A204.1 (cell line): ENCODE data around the gene BRPF3.

Experiments used
- FAIRE-seq: peaks from 2 replicates; lab custom pipeline; 2012; peaks lifted over from hg19 to GRCh38; lab: Jason Lieb, UNC

The BRPF3 gene

GRCh38 chr6:36196113-36196879, at the start of gene BRPF3:
Gene BRPF3, plus strand, starts transcription at chr6:36196744. Its CDS starts 3,579 bp downstream, at chr6:36200323.
- no peak for FAIRE-seq

DNA sequence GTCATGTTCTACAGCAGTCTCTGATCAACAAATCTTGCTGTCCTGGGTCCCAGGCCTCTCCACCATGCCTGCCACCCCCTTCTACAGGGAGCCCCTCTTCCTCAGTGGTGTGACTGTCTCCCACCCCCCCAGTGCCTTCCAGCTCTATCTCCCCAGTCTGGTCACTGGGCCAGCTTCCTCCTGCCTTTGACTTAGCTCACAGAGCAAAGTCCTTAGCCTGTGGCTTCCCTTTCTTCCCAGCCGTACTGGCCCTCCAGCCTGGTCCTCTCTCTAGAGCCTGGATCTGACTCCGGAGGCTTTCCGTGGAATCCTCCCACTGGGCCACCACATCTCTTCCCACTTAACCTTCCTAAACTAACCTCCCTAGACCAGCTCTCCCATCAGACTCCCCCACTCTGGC, 49.2 kb upstream of the BRPF3 start:
- FAIRE-seq, result no peak

GRCh38 chr6:36149476-36149875, 47.1 kb upstream of the BRPF3 start:
- FAIRE-seq, result no peak

DNA sequence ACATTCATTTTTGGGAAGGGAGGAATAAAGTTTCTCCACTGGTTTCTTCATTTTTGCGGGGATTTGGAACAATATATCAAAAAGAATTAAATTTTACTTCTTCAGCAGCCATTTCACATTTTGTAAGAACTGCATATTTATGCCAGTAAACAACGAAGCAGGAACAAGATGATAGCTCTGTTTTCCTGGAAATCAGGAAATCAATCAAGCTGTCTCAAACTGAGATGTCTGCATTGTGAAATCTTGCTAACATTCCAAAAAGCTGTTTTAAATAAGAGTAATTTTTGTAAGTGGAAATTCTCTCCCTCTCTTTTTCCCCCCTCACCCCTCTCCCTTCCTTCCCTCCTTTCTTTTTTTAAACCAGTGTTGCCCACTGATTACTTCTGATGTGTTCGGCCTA, 46.3 kb upstream of the BRPF3 start:
- FAIRE-seq, result no peak

DNA sequence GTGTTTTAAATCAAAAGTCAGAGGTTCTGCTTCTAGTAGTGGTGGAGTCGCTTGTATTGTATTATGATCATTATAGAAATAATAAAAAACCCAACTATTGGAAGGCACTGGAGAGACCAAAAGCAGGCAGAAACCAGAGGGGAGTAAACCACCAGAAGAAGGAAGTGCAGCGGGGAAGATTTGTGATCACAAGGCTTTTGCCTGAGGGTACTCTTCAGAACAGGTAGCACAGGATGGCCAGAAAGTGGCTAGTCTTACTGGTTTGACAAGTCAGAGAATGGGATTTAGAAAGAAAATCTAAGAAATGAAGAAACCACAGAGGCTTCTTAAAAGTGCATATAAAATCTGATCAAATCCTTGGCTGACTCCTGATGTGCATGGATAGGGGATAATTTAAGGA, 42.3 kb upstream of the BRPF3 start:
- FAIRE-seq, result no peak

DNA sequence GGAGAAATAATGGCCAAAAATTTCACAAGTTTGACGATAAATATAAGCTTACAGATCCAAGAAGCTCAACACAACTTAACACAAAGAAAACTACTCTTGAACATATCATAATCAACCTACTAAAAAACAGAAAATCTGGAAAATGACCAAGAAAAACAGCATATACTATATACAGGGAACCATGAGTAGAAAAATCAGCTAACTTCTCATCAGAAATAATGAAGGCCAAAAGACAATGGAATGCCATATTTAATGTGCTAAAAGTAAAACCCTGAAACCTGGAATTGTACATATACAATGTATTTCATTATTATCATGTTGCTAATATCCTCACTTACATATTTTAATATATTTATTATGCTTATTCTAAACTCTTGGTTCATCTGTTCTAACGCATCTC, 40.9 kb upstream of the BRPF3 start:
- FAIRE-seq, result no peak

- no peak for FAIRE-seq
Measured at GRCh38 chr6:36160147-36160760, 36.3 kb upstream of the BRPF3 start.

- no peak for FAIRE-seq
Measured at GRCh38 chr6:36169023-36170007, 27.2 kb upstream of the BRPF3 start.

- no peak for FAIRE-seq
Measured at GRCh38 chr6:36170704-36171103, 25.8 kb upstream of the BRPF3 start.

GRCh38 chr6:36171573-36171972, 25.0 kb upstream of the BRPF3 start:
- FAIRE-seq, result no peak

DNA sequence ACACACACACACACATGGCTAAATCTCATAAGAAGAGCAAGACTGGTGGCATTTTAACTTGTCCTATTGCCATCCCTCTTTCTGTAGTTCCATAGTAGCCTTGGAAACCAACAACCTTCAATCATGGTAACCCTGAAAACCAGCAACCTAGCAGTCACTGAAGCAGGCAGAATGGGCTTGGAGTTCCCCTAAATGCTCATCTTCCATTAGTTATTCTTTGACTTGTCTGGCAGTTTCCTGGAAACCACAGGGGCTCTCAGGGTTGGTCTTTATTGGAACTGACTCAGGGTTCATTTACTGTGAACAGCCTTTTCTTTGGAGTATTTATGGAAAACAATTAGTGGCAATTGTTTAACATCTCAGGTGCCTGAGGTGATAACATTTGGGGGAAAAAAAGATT, 19.4 kb upstream of the BRPF3 start:
- no peak for FAIRE-seq

GRCh38 chr6:36178544-36178943, 18.0 kb upstream of the BRPF3 start:
- no peak for FAIRE-seq

GRCh38 chr6:36180126-36180525, 16.4 kb upstream of the BRPF3 start:
- FAIRE-seq, result no peak

- FAIRE-seq, result no peak
Measured at GRCh38 chr6:36184311-36184710, 12.2 kb upstream of the BRPF3 start.

- FAIRE-seq, result no peak
Measured at GRCh38 chr6:36186199-36186598, 10.3 kb upstream of the BRPF3 start.

DNA sequence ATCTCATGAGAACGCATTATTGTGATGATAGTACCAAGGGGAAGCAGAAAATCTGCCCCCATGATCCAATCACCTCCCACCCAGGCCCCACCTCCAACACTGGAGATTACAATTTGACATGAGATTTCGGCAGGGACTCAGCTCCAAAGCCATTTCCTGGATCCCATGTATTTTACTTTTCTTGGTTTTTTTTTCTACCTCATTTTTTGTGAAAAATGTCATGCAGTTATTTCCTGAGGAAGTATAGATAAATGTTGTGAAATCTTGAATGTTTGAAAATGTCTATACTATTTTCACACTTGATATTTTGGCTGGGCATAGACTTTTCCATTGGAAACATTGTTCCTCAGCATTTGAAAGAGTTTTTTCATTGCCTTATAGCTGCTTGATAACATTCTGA, 9.1 kb upstream of the BRPF3 start:
- FAIRE-seq, result no peak

DNA sequence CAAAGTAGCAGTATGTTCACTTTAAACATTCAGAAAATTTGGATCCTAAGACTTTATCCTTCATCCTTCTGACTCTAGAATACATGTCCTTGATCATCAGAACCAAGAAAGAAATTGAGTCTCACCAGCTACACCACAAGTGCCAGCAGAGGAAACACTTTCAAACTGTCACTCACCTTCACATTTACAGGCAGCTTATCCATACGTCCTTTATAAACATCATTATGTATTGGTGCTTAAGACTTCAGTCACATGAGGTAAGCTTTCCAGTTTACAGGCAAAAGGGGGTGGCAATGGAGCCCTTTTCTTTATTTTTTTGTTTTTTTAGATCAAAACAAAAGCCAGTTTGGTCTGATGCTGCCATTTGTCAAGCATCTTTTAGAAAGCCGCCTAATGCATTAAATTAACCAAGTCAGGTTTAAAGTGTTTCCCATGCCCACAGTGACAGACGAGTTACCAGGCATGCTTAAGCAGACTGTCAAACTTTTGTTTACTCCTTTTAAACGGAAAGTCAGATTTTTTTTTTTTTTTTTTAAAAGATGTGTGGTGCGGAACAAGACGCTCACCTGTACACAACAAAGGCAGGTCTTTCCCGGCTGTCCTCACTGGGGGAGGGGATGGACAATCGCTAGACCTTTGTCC, 952 bp upstream of the BRPF3 start:
- FAIRE-seq, result no peak

DNA sequence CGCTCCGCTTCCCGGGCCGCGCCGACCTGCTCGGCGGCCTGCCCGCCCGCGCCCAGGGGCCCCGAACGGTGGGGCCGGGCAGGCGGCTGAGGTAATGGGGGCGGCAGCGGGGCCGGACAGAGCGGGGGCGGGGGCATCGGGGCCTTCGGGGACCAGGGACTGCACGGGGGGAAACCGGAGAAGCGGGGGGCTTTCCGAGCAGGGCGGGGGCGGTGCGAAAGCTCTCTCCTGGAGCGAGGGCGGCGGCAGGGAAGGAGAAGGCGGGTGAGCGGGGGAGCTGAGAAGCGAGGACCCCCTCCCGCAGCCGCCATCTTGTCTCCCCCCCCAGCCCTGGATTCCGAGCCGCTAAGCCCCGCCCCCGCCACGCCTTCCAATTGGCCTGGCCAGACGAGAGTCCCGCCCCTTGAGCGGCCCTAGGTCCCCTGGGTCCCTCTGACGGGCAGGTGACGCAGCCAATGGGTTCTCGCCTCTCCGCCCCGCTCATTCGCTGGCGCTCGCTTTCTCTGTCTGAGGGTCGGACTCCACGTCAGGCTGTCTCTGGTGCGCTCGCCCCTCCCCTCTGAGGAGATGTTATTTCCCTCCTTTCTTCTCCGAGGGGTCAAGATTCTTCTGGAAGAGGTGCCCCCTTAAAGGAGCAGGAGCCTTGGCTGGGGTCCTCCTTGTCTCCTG, 470 bp downstream of the BRPF3 start:
- FAIRE-seq, result peak; percentile 85

DNA sequence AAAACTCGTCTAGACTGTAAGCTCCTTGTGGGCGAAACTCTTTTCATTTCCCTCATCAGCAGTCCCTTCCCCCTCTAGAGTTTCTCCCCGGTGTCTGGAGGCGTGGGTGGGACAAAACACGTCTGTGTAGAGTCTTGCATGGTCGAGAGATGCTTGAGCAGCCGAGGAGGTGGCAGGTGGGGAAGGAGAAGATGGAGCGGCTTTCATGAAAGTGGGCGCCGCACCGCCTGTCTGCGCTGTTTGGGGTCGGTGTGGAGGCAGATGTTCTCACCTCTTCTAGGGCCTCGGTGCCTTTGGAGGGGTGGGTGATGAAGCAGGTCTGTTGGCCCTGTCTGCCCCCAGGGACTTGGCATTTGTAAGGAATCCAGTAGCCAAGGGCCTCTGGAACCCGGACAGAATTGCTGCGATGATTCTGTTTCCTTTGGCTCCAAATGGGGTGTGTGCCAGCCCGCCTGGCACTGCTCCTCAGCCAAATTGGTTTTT, 1.2 kb downstream of the BRPF3 start:
- no peak for FAIRE-seq

- FAIRE-seq, result no peak
Measured at GRCh38 chr6:36198986-36199385, 2.4 kb downstream of the BRPF3 start.

DNA sequence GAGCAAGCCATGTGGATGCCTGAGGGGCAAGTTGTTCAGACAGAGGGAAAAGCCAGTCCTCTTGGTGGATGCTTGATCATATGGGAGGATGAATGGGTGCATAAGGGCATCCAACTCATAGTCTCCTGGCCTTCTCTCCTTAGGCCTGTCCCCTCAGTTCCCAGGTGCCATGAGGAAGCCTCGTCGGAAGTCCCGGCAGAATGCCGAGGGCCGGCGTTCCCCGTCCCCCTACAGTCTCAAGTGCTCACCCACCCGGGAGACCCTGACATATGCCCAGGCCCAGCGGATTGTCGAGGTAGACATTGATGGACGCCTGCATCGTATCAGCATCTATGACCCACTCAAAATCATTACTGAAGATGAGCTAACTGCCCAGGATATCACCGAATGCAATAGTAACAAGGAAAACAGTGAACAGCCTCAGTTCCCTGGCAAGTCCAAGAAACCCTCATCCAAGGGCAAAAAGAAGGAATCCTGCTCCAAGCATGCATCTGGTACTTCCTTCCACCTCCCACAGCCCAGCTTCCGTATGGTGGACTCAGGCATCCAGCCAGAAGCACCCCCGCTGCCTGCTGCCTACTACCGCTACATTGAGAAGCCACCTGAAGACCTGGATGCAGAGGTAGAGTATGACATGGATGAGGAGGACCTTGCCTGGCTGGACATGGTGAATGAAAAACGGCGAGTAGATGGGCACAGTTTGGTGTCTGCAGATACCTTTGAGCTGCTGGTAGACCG, 3.8 kb downstream of the BRPF3 start:
- no peak for FAIRE-seq
